GM12872 (cell line): ENCODE measurements around the gene URB2.

Source experiments
- TF ChIP-seq, protein P1 (sequence below): IDR thresholded peaks from 3 replicates; pipeline ENCODE4 v1.5.1; 2011; ENCODE audit warnings: low read depth, mild to moderate bottlenecking, low read length, moderate library complexity; ENCODE audit not compliant: insufficient read depth

The URB2 gene

DNA sequence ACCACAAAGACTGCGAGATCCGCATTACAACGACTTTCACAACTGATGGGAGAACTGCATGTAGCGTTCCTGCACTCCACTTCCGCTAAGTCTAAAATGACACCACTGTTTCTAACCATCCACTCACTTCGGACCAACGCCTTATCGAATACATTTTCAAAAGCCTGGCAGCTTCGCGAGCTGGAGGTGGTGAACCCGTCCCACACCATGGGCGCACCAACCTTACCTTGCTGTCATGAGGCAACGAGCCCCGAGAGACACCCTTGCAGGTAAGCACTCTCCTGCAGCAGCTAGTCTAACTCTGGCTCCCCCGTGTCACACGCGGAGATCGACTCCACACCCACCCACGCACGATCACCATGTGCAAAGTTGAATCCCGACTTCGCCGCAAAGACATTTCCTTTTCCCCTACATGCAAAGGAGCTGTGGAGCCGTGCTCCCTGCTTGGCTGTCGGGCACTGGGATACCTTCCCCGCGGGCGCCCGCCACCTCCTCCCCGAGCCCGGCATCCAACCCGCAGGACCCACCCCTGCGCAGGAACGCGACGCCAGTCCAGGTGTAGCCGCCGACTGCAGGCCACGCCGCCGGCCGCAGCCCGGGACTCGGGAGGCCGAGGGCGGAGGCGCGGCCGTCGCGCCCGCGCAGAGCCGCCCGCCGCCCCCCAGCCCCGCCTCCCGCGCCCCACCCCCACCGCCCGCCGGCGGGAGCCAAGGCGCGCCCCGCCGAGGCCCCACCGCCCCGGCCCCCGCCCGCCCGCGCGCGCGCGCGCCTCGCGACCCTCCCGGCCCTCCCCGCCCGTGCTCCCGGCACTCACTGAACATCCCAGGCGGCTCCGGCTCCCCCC is 754 bp upstream of the URB2 start:
- TF ChIP-seq, protein P1, sequence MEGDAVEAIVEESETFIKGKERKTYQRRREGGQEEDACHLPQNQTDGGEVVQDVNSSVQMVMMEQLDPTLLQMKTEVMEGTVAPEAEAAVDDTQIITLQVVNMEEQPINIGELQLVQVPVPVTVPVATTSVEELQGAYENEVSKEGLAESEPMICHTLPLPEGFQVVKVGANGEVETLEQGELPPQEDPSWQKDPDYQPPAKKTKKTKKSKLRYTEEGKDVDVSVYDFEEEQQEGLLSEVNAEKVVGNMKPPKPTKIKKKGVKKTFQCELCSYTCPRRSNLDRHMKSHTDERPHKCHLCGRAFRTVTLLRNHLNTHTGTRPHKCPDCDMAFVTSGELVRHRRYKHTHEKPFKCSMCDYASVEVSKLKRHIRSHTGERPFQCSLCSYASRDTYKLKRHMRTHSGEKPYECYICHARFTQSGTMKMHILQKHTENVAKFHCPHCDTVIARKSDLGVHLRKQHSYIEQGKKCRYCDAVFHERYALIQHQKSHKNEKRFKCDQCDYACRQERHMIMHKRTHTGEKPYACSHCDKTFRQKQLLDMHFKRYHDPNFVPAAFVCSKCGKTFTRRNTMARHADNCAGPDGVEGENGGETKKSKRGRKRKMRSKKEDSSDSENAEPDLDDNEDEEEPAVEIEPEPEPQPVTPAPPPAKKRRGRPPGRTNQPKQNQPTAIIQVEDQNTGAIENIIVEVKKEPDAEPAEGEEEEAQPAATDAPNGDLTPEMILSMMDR = no peak

DNA sequence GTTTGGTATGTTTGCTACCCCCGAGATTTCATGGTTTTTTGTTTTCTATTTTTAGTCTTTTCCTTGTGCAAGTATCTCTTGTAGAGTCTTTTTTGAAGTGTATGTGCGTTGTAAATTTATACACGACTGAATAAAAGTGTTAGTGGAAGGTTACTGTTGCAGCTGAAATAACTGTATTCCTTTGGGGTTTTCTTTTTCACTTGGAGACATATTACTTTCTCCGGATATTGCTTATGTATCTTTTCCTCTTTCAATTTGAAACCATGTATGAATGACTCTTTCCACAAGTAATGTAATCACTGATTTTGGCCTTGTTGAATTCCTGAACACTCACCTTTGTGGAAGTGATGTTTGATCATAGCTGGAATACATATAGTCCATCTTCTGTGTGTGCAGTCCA is 956 bp downstream of the URB2 start:
- TF ChIP-seq, protein P1 = no peak

DNA sequence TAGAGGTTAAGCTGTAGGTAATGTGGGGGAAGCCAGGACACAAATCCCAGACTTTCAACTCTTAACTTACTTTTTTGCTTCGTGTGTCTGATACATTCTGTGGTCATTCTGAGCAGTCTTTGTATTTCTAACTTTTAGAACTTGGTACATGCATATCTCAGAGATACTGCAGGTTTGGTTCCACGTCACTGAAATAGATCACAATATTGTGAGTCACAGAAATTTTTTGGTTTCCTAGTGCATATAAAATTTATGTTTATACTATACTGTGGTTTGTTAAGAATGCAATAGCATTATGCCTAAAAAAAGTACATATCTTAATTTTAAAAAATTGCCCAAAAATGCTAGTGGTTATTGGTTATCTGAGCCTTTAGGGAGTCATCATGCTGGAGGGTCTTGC is 3.2 kb downstream of the URB2 start:
- TF ChIP-seq, protein P1 = no peak

DNA sequence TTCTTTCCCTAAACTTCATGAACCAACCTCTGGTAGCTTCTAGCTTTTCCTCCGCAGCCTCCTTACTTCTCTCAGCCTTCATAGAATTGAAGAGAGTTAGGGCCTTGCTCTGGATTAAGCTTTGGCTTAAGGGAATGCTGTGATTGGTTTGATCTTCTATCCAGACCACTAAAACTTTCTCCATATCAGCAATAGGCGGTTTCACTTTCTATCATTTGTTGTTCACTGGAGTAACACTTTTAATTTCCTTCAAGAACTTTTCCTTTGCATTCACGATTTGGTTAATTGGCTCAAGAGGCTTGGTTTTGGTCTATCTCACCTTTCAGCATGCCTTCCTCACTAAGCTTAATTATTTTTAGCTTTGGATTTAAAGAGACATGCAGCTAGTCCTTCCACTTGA is 5.1 kb downstream of the URB2 start:
- TF ChIP-seq, protein P1 = no peak

DNA sequence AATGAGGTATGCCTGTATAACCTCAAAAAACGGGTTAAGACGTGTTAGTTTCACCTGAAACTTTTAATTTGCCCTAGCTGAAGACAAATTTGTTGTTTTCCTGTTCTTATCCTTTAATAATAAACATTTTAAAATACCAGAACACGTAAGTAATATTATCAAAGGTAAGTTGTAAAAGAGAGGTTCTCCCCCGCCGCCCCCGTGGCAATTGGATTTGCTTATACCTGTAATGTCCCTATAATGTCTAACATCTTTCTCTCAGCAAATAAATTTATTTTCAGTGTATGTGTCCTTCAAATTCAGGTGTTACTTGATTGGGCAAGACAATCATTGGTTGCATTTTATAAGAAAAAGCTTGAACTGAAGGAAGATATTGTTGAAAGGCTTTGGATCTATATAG is 5.9 kb downstream of the URB2 start:
- TF ChIP-seq, protein P1 = no peak

DNA sequence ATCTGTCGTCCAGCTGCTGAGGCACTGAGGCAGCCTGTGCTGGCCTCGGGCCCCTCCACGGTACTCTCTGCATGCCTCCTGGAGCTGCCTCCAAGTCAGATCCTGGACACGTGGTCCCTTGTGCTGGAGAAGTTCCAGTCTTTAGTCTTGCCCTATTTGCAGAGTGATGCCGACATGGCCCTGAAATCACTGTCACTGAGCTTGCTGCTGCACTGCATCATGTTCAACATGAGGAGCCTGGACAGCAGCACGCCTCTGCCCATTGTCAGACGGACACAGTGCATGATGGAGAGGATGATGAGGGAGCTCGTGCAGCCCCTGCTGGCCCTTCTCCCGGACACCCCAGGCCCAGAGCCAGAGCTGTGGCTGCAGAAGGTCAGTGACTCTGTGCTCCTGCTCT is 10.0 kb downstream of the URB2 start:
- TF ChIP-seq, protein P1 = no peak

DNA sequence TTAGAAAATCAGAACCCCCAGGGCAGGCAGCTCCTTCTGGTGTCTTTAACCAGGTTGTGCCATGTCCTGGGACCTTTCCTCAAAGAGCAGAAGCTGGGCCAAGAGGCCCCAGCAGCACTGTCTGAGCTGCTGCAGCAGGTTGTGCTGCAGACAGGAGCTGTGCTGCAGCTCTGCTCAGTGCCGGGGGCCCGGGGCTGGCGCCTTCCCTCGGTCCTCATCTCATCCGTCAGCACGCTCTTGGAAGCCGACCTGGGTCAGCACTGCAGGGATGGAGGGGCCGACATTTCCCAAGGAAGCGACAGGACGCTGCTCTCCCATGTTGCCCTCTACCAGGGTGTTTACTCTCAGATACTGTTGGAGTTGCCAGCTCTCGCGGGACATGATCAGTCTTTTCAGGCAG is 11.7 kb downstream of the URB2 start:
- TF ChIP-seq, protein P1 = no peak

DNA sequence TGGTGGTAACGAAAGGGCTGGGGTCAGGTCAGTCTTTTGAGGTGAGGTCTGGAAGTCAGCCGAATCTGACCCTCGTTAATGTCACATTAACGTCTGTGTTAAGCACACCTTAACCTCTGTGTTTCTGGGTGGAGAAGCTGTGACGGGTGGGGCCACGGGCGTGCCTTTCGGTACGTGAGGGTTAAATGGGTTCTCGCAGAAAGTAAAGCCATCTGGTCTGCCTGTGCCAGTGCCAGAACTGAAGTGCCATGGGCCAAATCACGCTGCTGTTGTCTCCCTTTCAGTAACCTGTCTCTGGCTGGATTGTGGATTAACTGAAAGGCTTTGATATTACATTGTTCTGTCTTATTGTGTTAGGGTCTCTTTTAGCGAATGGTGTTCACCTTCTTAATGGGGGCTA is 14.4 kb downstream of the URB2 start:
- TF ChIP-seq, protein P1 = no peak
